ENCODE data around the gene SLC2A10. TPM values are rescaled to one million over a fixed set of nuclear protein-coding genes. Genes with fewer than 3 reads are reported as not detected.

SLC2A10 gene
- total RNA-seq, 1 experiment from 2014 or later: 1.6 TPM

GRCh38 chr20:46666818-46667515 lies 42.5 kb upstream of the SLC2A10 start:
- Histone ChIP-seq H3K27me3 (ENCODE audit: control insufficient read depth, insufficient read depth, low read length) (no peaks in the 10 kb centered on the region), H3K9me3 (ENCODE audit: control insufficient read depth, insufficient read depth, low read depth, low read length) (peaks cover 3% of the 10 kb centered on the region; the same call in 1 of the 2 replicates), H3K27ac (ENCODE audit: low read length) (no peak overlapping the region), H3K4me1 (ENCODE audit: control insufficient read depth, insufficient read depth, low read length) (no peaks in the 10 kb centered on the region), H3K4me3 (ENCODE audit: low read depth in 2 of 2, low read length in 2 of 2) (no peak overlapping the region), H3K36me3 (ENCODE audit: control insufficient read depth, insufficient read depth, low read length) (no peaks in the 10 kb centered on the region)
- in situ Hi-C loops (cut with HindIII; ENCODE audit: low pct_unique_long_range_greater_than_20kb, low sequenced_read_pairs) (no loop called here), intact Hi-C loops (cut with micrococcal nuclease; ENCODE audit: unreplicated experiment) (no loop called here)
- ATAC-seq (no peak), DNase-seq (ENCODE audit: low read depth, low spot score) (no peak)
- ChIA-PET POLR2A (no interaction called here), CTCF (no interaction called here)
- TF ChIP-seq TCF7L2 (IDR thresholded peaks at IDR 0.05; ENCODE audit: low read depth, low read length) (no peak), SIN3A (IDR thresholded peaks at IDR 0.05; ENCODE audit: borderline replicate concordance, insufficient read depth, low read depth, low read length) (no peak), CTCF (IDR thresholded peaks at IDR 0.05) (no peak), POLR2AphosphoS5 (IDR thresholded peaks at IDR 0.05; ENCODE audit: low read depth, low read length) (no peak), REST (IDR thresholded peaks at IDR 0.05; ENCODE audit: insufficient read depth in 1 of 2, low read depth in 2 of 2, low read length in 1 of 2) (no peak)
- BruUV-seq (replicated peaks): no TSS peak

GRCh38 chr20:46670228-46670584 lies 39.2 kb upstream of the SLC2A10 start:
- Histone ChIP-seq H3K36me3 (ENCODE audit: control insufficient read depth, insufficient read depth, low read length) (no peaks in the 10 kb centered on the region), H3K27me3 (ENCODE audit: control insufficient read depth, insufficient read depth, low read length) (no peaks in the 10 kb centered on the region), H3K4me3 (ENCODE audit: low read depth in 2 of 2, low read length in 2 of 2) (no peak overlapping the region), H3K27ac (ENCODE audit: low read length) (no peak overlapping the region), H3K4me1 (ENCODE audit: control insufficient read depth, insufficient read depth, low read length) (no peaks in the 10 kb centered on the region), H3K9me3 (ENCODE audit: control insufficient read depth, insufficient read depth, low read depth, low read length) (peaks cover 3% of the 10 kb centered on the region; the same call in 1 of the 2 replicates)
- no TSS peak for BruUV-seq (replicated peaks)
- in situ Hi-C loops (cut with HindIII; ENCODE audit: low pct_unique_long_range_greater_than_20kb, low sequenced_read_pairs): no loop called here
- POLR2A ChIA-PET: no interaction called here
- intact Hi-C loops (cut with micrococcal nuclease; ENCODE audit: unreplicated experiment): no loop called here
- DNase-seq (ENCODE audit: low read depth, low spot score): no peak
- TF ChIP-seq SIN3A (IDR thresholded peaks at IDR 0.05; ENCODE audit: borderline replicate concordance, insufficient read depth, low read depth, low read length) (no peak), REST (IDR thresholded peaks at IDR 0.05; ENCODE audit: insufficient read depth in 1 of 2, low read depth in 2 of 2, low read length in 1 of 2) (no peak), CTCF (IDR thresholded peaks at IDR 0.05) (no peak), TCF7L2 (IDR thresholded peaks at IDR 0.05; ENCODE audit: low read depth, low read length) (no peak), POLR2AphosphoS5 (IDR thresholded peaks at IDR 0.05; ENCODE audit: low read depth, low read length) (no peak)
- CTCF ChIA-PET: interaction anchor here (0.5 kb wide), 1 partner anchor 187 kb away, joined by 3 read pairs; no protein-coding TSS in a partner anchor
- ATAC-seq: no peak

Measured in Panc1 (cell line).